ENCODE results near the gene JADE1. TPM values are rescaled to one million over a fixed set of nuclear protein-coding genes. Genes with fewer than 3 reads are reported as not detected.

JADE1 gene
- total RNA-seq, 2 experiments from 2014 or later, result 57.1 to 58.4 TPM

DNA sequence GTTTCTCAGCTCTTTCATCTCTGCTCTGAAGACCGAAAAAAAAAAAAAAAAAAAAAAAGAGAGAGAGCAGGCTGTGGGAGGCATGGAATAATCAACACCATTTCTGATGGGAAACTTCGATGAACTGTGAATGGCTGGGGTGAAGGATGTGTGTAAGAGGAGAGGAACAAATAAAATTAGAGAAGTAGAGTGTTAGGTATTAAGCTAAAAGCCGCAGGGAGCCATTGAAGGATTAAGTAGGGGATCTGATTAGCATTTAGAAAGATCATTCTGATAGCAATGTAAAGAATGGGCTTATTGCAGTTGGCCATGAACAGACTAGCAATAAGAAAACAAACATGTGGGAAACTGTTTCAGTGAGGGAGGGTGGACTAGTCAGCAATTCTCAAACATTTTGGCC, 33.6 kb upstream of the JADE1 start:
- H3K4me1 ChIP-seq (ENCODE audit: insufficient read depth, low read length), result no peaks in the 10 kb centered on the region
- POLR2A ChIA-PET, result no interaction called here
- CTCF ChIA-PET, result no interaction called here
- no peak overlapping the region for H3K4me3 ChIP-seq (ENCODE audit: low read length)
- no peaks in the 10 kb centered on the region for H3K36me3 Mint-ChIP-seq (ENCODE audit: low read depth)
- H3K9me3 ChIP-seq (ENCODE audit: control insufficient read depth in 1 of 2, insufficient read depth in 1 of 2, low read length in 2 of 2), result no peaks in the 10 kb centered on the region
- TF ChIP-seq, protein P1, sequence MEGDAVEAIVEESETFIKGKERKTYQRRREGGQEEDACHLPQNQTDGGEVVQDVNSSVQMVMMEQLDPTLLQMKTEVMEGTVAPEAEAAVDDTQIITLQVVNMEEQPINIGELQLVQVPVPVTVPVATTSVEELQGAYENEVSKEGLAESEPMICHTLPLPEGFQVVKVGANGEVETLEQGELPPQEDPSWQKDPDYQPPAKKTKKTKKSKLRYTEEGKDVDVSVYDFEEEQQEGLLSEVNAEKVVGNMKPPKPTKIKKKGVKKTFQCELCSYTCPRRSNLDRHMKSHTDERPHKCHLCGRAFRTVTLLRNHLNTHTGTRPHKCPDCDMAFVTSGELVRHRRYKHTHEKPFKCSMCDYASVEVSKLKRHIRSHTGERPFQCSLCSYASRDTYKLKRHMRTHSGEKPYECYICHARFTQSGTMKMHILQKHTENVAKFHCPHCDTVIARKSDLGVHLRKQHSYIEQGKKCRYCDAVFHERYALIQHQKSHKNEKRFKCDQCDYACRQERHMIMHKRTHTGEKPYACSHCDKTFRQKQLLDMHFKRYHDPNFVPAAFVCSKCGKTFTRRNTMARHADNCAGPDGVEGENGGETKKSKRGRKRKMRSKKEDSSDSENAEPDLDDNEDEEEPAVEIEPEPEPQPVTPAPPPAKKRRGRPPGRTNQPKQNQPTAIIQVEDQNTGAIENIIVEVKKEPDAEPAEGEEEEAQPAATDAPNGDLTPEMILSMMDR (IDR thresholded peaks at IDR 0.05), result no peak
- ATAC-seq (ENCODE audit: poor library complexity), result no peak
- H3K36me3 ChIP-seq (ENCODE audit: insufficient read depth, low read length), result no peaks in the 10 kb centered on the region
- no peaks in the 10 kb centered on the region for H3K9me3 Mint-ChIP-seq
- H3K27ac ChIP-seq (ENCODE audit: low read depth in 1 of 2, low read length in 2 of 2), result no peak overlapping the region
- no peaks in the 10 kb centered on the region for H3K27me3 ChIP-seq (ENCODE audit: control insufficient read depth in 1 of 2, insufficient read depth in 2 of 2, low read length in 2 of 2)
- H3K4me1 Mint-ChIP-seq (ENCODE audit: low read depth), result peaks cover under 1% of the 10 kb centered on the region
- H3K27ac Mint-ChIP-seq, result no peak overlapping the region
- no peak for DNase-seq
- H3K4me3 Mint-ChIP-seq, result no peak overlapping the region
- peaks cover 6% of the 10 kb centered on the region for H3K27me3 Mint-ChIP-seq
- intact Hi-C loops (cut with DNase I, micrococcal nuclease), result no loop called here

DNA sequence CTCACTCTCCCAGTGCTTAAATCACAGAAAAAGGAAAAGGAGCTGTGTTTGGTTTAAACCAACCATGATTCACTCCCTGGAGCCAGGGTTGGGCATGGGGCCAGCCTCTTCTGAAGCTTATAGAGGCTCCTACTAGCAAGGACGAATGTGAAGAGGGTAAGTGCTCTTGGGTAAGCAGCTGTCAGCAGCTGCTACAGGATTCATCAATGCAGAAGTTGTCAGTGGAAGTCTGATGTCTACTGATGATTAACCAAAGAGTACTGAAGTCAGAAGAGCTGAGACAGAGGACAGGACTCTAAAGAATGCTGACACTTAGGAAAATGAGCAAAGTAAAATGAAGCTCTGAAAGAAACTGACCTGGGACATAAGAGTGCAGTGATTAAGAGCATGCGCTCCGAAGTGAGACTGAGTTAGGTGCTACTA, 32.7 kb upstream of the JADE1 start:
- H3K9me3 Mint-ChIP-seq, result no peaks in the 10 kb centered on the region

DNA sequence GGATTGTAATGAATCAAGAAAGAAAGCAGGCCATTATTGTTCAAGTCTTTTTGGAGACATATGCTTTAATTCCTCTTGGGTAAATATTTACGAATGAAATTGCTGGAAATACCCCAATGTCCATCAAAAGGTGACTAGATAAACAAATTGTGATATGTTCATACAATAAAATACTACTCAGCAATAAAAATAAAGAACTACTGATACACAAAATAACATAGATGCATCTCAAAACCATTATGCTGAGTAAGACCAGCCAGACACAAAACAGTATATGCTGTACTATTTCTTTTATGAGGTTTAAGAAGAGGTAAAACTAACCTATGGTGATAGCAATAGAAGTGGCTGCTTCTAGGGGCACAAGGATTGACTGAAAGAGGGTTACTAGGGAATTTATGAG, 28.8 kb upstream of the JADE1 start:
- no peaks in the 10 kb centered on the region for H3K9me3 ChIP-seq (ENCODE audit: control insufficient read depth in 1 of 2, insufficient read depth in 1 of 2, low read length in 2 of 2)
- no peaks in the 10 kb centered on the region for H3K27me3 ChIP-seq (ENCODE audit: control insufficient read depth in 1 of 2, insufficient read depth in 2 of 2, low read length in 2 of 2)
- no peaks in the 10 kb centered on the region for H3K36me3 ChIP-seq (ENCODE audit: insufficient read depth, low read length)
- peaks cover 4% of the 10 kb centered on the region for H3K27me3 Mint-ChIP-seq
- ChIA-PET POLR2A (no interaction called here), CTCF (no interaction called here)
- H3K36me3 Mint-ChIP-seq (ENCODE audit: low read depth), result no peaks in the 10 kb centered on the region
- H3K4me1 Mint-ChIP-seq (ENCODE audit: low read depth), result no peaks in the 10 kb centered on the region
- TF ChIP-seq, protein P1 (IDR thresholded peaks at IDR 0.05), result no peak
- H3K27ac Mint-ChIP-seq, result no peak overlapping the region
- ATAC-seq (ENCODE audit: poor library complexity) (no peak), DNase-seq (no peak)
- intact Hi-C loops (cut with DNase I, micrococcal nuclease), result loop anchor here in 1 of 2 experiments (5.0 kb wide), 1 partner anchor 862 kb away; no protein-coding TSS in a partner anchor
- H3K9me3 Mint-ChIP-seq, result no peaks in the 10 kb centered on the region
- H3K4me3 Mint-ChIP-seq, result no peak overlapping the region
- no peak overlapping the region for H3K4me3 ChIP-seq (ENCODE audit: low read length)
- no peaks in the 10 kb centered on the region for H3K4me1 ChIP-seq (ENCODE audit: insufficient read depth, low read length)
- H3K27ac ChIP-seq (ENCODE audit: low read depth in 1 of 2, low read length in 2 of 2), result no peak overlapping the region

More for the DNA sequence above, 32.7 kb upstream of the JADE1 start:
- Histone ChIP-seq H3K27me3 (ENCODE audit: control insufficient read depth in 1 of 2, insufficient read depth in 2 of 2, low read length in 2 of 2) (no peaks in the 10 kb centered on the region), H3K27ac (ENCODE audit: low read depth in 1 of 2, low read length in 2 of 2) (no peak overlapping the region), H3K36me3 (ENCODE audit: insufficient read depth, low read length) (no peaks in the 10 kb centered on the region), H3K4me1 (ENCODE audit: insufficient read depth, low read length) (no peaks in the 10 kb centered on the region), H3K4me3 (ENCODE audit: low read length) (no peak overlapping the region), H3K9me3 (ENCODE audit: control insufficient read depth in 1 of 2, insufficient read depth in 1 of 2, low read length in 2 of 2) (no peaks in the 10 kb centered on the region)
- Mint-ChIP-seq H3K36me3 (ENCODE audit: low read depth) (no peaks in the 10 kb centered on the region), H3K4me1 (ENCODE audit: low read depth) (no peaks in the 10 kb centered on the region), H3K27me3 (peaks cover 6% of the 10 kb centered on the region), H3K27ac (no peak overlapping the region), H3K4me3 (no peak overlapping the region)
- intact Hi-C loops (cut with DNase I, micrococcal nuclease), result no loop called here
- ChIA-PET POLR2A (no interaction called here), CTCF (no interaction called here)
- no peak for DNase-seq
- TF ChIP-seq, protein P1 (IDR thresholded peaks at IDR 0.05), result no peak
- no peak for ATAC-seq (ENCODE audit: poor library complexity)
